Fibroblast of skin of left biceps (primary cell): ENCODE data around the gene SLC25A45.

Source experiments
- DNase-seq, 2 experiments: peaks; one replicate each; pipeline ENCODE4 v3.0.0-alpha.2; 2013; ENCODE audit warnings: low read depth in 2 of 2

SLC25A45 gene

GRCh38 chr11:65382033-65382803, at the start of gene SLC25A45:
Gene SLC25A45, minus strand, starts transcription at chr11:65382646. Its CDS starts 695 bp downstream, at chr11:65381951.
- DNase-seq, result peak; percentile 96 to 97

- no peak for DNase-seq
Measured at GRCh38 chr11:65431451-65432099, 49.1 kb upstream of the SLC25A45 start.

- DNase-seq, result no peak
Measured at GRCh38 chr11:65430406-65431217, 48.2 kb upstream of the SLC25A45 start.

- DNase-seq, result no peak
Measured at GRCh38 chr11:65429724-65430405, 47.4 kb upstream of the SLC25A45 start.

GRCh38 chr11:65429068-65429681, 46.7 kb upstream of the SLC25A45 start:
- no peak for DNase-seq

- no peak for DNase-seq
Measured at GRCh38 chr11:65428578-65429067, 46.2 kb upstream of the SLC25A45 start.

GRCh38 chr11:65427691-65428577, 45.5 kb upstream of the SLC25A45 start:
- DNase-seq, result no peak

GRCh38 chr11:65426839-65427690, 44.6 kb upstream of the SLC25A45 start:
- DNase-seq, result no peak

GRCh38 chr11:65425971-65426838, 43.8 kb upstream of the SLC25A45 start:
- DNase-seq, result peak; percentile 78 to 81

GRCh38 chr11:65425105-65425970, 42.9 kb upstream of the SLC25A45 start:
- no peak for DNase-seq

- DNase-seq, result no peak
Measured at GRCh38 chr11:65424205-65425104, 42.0 kb upstream of the SLC25A45 start.

GRCh38 chr11:65423516-65424204, 41.2 kb upstream of the SLC25A45 start:
- DNase-seq, result no peak

GRCh38 chr11:65422633-65423515, 40.4 kb upstream of the SLC25A45 start, which contains the start of gene NEAT1:
Gene NEAT1, plus strand, starts transcription at chr11:65422798.
- DNase-seq, result peak; percentile 84 to 87
